ENCODE measurements around the gene SHMT2. TPM values are rescaled to one million over a fixed set of nuclear protein-coding genes. Genes with fewer than 3 reads are reported as not detected.

The SHMT2 gene
- total RNA-seq, 2 donors from 2014 or later: 53.2 to 53.7 TPM

- no peak for DNase-seq (ENCODE audit: low spot score)
- intact Hi-C loops (cut with DNase I): no loop called here
Observed at GRCh38 chr12:57222286-57223190, 7.0 kb upstream of the SHMT2 start.

- DNase-seq (ENCODE audit: low spot score): no peak
Observed at GRCh38 chr12:57223191-57224165, 6.0 kb upstream of the SHMT2 start.

GRCh38 chr12:57224278-57224972 lies 5.1 kb upstream of the SHMT2 start:
- DNase-seq (ENCODE audit: low spot score): no peak
- intact Hi-C loops (cut with DNase I): no loop called here

More at GRCh38 chr12:57223191-57224165, 6.0 kb upstream of the SHMT2 start:
- intact Hi-C loops (cut with DNase I): no loop called here

- DNase-seq (ENCODE audit: low spot score): no peak
- intact Hi-C loops (cut with DNase I): no loop called here
Observed at GRCh38 chr12:57224973-57225679, 4.4 kb upstream of the SHMT2 start.

DNA sequence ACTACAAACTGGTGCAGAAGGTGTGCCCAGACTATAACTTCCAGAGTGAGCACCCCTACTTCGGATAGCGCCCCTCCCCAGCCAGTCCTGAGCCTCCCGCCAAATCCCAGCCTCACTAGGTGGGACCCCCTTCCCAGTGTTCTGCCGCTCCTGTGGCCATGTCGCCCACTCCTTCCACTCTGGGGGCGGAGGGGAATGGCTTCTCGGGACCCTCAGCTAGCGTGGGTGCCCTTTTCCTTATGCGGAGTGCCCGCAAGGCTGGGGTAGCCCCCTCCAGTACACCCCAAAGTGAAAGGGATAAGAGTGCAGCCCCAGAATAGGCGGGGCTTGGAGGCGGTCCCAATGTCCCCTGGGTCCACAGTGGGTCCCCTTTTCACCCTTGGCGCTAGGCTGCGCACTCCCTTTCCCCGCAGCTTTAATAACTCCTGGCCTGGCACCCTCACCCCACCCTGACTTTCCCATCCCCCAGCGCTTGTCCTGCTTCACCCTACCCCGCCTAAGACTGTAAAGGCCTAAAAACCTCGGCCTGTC lies 3.8 kb upstream of the SHMT2 start:
- DNase-seq (ENCODE audit: low spot score): no peak
- intact Hi-C loops (cut with DNase I): no loop called here

- intact Hi-C loops (cut with DNase I): no loop called here
Observed at GRCh38 chr12:57226588-57227314, 2.8 kb upstream of the SHMT2 start.

GRCh38 chr12:57227315-57228115 lies 2.0 kb upstream of the SHMT2 start:
- intact Hi-C loops (cut with DNase I): no loop called here
- no peak for DNase-seq (ENCODE audit: low spot score)

More at GRCh38 chr12:57226588-57227314, 2.8 kb upstream of the SHMT2 start:
- DNase-seq (ENCODE audit: low spot score): no peak

- intact Hi-C loops (cut with DNase I): no loop called here
- no peak for DNase-seq (ENCODE audit: low spot score)
Observed at GRCh38 chr12:57229046-57229633, 371 bp upstream of the SHMT2 start.

GRCh38 chr12:57230381-57231155 lies 1.1 kb downstream of the SHMT2 start:
- DNase-seq (ENCODE audit: low spot score): peak; percentile 73
- intact Hi-C loops (cut with DNase I): no loop called here

DNA sequence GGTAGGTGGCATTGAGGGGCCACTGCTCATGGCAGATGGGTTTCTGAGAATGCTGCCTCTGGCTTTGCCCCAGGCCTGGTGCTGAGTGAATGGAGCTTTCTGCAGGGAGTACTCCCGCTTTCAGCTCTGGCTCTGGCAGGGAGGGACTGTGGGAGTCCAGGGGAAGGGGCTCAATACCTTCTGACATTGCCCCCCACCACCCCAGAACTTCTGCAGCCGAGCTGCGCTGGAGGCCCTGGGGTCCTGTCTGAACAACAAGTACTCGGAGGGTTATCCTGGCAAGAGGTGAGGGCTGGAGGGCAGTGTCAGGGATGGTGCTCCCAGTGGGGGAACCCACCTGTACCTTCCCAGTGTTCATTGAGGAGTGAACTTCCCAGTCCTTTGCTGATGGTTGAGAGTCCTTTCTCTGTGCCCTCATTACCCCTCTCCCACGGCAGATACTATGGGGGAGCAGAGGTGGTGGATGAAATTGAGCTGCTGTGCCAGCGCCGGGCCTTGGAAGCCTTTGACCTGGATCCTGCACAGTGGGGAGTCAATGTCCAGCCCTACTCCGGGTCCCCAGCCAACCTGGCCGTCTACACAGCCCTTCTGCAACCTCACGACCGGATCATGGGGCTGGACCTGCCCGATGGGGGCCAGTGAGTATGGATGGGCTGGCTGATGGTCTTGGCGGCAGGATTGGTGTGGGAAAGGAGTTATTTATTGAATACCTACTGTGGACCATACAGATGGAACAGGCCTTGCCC lies 1.9 kb downstream of the SHMT2 start:
- DNase-seq (ENCODE audit: low spot score): no peak
- intact Hi-C loops (cut with DNase I): no loop called here

DNA sequence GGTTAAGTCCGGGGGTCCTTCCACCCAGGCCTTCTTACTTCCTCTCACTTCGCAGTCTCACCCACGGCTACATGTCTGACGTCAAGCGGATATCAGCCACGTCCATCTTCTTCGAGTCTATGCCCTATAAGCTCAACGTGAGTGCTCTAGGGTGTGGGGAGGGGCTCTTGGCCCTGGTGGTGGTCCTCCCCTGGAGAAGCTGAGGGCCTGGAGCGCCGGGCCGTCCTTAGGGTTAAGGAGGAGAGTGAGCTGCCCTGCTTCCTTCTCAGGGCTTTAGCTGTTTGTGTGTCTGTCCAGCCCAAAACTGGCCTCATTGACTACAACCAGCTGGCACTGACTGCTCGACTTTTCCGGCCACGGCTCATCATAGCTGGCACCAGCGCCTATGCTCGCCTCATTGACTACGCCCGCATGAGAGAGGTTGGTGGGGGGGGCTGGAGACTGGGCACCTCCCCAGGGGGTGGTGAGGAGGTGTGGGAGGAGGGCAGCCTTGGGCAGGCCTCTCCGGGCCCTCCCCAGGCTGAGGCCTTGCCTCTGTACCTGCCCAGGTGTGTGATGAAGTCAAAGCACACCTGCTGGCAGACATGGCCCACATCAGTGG lies 2.7 kb downstream of the SHMT2 start:
- intact Hi-C loops (cut with DNase I): no loop called here
- peak; percentile 81 for DNase-seq (ENCODE audit: low spot score)

DNA sequence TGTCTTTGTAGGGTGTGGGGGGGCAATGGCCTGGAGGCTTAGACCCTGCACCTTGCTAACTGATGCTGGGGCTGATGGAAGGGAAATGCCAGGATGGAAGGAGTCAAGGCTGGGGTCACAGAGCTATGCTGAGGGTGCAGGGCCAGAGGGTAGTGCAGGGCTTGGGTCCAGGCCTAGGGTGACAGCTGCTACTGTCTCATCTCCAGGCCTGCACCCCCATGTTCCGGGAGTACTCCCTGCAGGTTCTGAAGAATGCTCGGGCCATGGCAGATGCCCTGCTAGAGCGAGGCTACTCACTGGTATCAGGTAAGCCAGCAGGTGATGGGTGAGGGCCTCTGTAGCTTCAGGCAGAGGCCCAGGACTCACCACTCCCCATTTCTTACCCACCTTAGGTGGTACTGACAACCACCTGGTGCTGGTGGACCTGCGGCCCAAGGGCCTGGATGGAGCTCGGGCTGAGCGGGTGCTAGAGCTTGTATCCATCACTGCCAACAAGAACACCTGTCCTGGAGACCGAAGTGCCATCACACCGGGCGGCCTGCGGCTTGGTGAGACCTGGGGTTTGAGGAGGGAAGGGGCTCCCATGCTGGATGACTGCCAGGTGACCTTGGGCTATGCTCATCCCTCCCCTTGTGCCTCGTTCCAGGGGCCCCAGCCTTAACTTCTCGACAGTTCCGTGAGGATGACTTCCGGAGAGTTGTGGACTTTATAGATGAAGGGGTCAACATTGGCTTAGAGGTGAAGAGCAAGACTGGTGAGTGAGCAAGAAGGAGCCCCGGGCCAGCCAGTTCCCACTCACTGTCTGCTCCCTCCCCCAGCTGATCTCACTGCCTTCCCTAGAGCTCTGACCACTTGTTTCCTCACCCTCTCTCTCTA lies 4.1 kb downstream of the SHMT2 start:
- DNase-seq (ENCODE audit: low spot score): peak; percentile 82
- intact Hi-C loops (cut with DNase I): no loop called here

DNA sequence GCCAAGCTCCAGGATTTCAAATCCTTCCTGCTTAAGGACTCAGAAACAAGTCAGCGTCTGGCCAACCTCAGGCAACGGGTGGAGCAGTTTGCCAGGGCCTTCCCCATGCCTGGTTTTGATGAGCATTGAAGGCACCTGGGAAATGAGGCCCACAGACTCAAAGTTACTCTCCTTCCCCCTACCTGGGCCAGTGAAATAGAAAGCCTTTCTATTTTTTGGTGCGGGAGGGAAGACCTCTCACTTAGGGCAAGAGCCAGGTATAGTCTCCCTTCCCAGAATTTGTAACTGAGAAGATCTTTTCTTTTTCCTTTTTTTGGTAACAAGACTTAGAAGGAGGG lies 4.7 kb downstream of the SHMT2 start:
- intact Hi-C loops (cut with DNase I): no loop called here

DNA sequence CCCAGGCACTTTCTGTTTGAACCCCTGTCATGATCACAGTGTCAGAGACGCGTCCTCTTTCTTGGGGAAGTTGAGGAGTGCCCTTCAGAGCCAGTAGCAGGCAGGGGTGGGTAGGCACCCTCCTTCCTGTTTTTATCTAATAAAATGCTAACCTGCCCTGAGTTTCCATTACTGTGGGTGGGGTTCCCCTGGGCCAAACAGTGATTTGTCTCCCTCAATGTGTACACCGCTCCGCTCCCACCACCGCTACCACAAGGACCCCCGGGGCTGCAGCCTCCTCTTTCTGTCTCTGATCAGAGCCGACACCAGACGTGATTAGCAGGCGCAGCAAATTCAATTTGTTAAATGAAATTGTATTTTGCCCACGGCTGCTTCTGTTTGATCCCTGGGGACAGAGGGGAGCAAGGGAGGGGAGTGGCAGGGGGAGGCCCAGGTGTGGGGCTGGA lies 5.1 kb downstream of the SHMT2 start:
- DNase-seq (ENCODE audit: low spot score): no peak
- intact Hi-C loops (cut with DNase I): no loop called here

More for the DNA sequence above, 4.7 kb downstream of the SHMT2 start:
- no peak for DNase-seq (ENCODE audit: low spot score)
